ENCODE measurements around the gene SBSN.

Gene SBSN

GRCh38 chr19:35474104-35474503 lies 54.0 kb downstream of the SBSN start:
- Histone ChIP-seq H4K20me1 (ENCODE audit: insufficient read depth, low read length) (no peaks in the 10 kb centered on the region), H3K36me3 (ENCODE audit: insufficient read depth, low read length) (no peaks in the 10 kb centered on the region), H3K4me2 (ENCODE audit: insufficient read depth, low read length) (no peak overlapping the region), H3K4me1 (ENCODE audit: insufficient read depth, low read length) (no peaks in the 10 kb centered on the region), H3K4me3 (ENCODE audit: low read depth in 1 of 2, low read length in 2 of 2) (no peak overlapping the region), H2AFZ (ENCODE audit: low read depth, low read length) (no peak overlapping the region), H3K9me3 (ENCODE audit: insufficient read depth, low read length, severe bottlenecking) (no peaks in the 10 kb centered on the region), H3K79me2 (ENCODE audit: insufficient read depth, low read length) (no peaks in the 10 kb centered on the region), H3K27me3 (ENCODE audit: insufficient read depth, low read length, poor library complexity) (no peaks in the 10 kb centered on the region), H3K27ac (ENCODE audit: low read length) (no peak overlapping the region), H3K9ac (ENCODE audit: low read depth, low read length) (no peak overlapping the region)
- ATAC-seq (ENCODE audit: insufficient read depth, low read depth) (no peak), DNase-seq (no peak)
- TF ChIP-seq EZH2 (IDR thresholded peaks at IDR 0.05; ENCODE audit: borderline replicate concordance, low read depth, low read length, severe bottlenecking) = no peak
- no peak for TF ChIP-seq CTCF (IDR thresholded peaks at IDR 0.05; ENCODE audit: borderline replicate concordance, extremely low read depth, low read length, poor library complexity, severe bottlenecking)
